ENCODE data around the gene RAD21L1. TPM values are rescaled to one million over a fixed set of nuclear protein-coding genes. Genes with fewer than 3 reads are reported as not detected.

The RAD21L1 gene
- total and polyA plus RNA-seq, 10 donors = not detected

DNA sequence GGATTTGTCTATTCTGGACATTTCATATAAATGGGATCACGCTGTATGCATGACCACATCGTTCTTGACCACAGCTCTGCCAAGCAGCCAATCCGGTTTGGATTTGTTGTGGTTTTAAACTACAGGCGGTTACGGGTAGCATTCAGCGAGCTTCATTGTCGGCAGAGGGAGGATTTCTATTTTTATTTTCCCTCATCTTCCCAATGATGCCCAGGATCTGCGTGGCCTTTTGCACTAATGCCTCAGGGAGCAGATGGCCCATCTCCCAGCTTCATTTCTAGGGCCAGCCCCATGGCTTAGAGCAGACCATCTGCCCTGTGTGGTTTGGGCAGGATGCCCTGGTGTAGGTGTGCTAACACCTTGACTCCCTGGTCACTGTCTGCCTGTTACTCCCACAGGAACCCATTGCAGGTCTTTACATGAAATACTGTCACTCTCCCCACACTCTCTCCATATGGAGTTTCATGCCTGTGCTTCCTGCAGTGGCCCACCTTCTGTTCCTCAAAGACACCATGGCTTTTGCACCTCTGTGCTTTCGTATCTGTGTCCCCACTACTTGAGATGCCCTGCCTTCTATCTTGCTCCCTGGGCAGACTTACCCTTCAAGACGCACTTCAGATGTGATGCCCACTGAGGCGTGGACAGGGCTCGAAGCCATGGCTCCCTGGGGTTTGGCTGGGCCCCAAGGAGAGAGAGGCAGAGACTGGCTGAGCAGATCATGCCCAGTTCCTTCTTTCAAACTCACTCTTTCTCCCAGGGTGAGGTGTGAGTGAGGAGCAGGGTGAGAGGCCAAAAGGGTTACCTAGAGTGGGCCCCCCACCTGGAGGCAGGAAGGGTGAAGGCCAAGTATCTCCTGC is 77.1 kb downstream of the RAD21L1 start:
- Histone ChIP-seq H3K27me3 (replicated peaks in 1 of 7) (no peaks in the 10 kb centered on the region), H3K27ac (no peak overlapping the region), H3K4me3 (no peak overlapping the region), H3K4me1 (no peaks in the 10 kb centered on the region), H3K36me3 (peaks cover 0 to 21% (median 0%) of the 10 kb centered on the region in 6 donors), H3K9me3 (no peaks in the 10 kb centered on the region)
- DNase-seq = peak; percentile 67
- TF ChIP-seq POLR2A (IDR thresholded peaks at IDR 0.05) (no peak), POLR2AphosphoS5 (IDR thresholded peaks at IDR 0.05) (no peak)
- TF ChIP-seq, protein P1, sequence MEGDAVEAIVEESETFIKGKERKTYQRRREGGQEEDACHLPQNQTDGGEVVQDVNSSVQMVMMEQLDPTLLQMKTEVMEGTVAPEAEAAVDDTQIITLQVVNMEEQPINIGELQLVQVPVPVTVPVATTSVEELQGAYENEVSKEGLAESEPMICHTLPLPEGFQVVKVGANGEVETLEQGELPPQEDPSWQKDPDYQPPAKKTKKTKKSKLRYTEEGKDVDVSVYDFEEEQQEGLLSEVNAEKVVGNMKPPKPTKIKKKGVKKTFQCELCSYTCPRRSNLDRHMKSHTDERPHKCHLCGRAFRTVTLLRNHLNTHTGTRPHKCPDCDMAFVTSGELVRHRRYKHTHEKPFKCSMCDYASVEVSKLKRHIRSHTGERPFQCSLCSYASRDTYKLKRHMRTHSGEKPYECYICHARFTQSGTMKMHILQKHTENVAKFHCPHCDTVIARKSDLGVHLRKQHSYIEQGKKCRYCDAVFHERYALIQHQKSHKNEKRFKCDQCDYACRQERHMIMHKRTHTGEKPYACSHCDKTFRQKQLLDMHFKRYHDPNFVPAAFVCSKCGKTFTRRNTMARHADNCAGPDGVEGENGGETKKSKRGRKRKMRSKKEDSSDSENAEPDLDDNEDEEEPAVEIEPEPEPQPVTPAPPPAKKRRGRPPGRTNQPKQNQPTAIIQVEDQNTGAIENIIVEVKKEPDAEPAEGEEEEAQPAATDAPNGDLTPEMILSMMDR (IDR thresholded peaks at IDR 0.05 in 8 of 11, conservative IDR thresholded peaks at IDR 0.05 in 3 of 11) = no peak
- intact Hi-C loops (cut with DNase I; ENCODE audit: low total_unique reads) = no loop called here
- 76 to 86% (median 85%) methylated on average over 12 of the region's 12 CpGs for WGBS, 5 donors

DNA sequence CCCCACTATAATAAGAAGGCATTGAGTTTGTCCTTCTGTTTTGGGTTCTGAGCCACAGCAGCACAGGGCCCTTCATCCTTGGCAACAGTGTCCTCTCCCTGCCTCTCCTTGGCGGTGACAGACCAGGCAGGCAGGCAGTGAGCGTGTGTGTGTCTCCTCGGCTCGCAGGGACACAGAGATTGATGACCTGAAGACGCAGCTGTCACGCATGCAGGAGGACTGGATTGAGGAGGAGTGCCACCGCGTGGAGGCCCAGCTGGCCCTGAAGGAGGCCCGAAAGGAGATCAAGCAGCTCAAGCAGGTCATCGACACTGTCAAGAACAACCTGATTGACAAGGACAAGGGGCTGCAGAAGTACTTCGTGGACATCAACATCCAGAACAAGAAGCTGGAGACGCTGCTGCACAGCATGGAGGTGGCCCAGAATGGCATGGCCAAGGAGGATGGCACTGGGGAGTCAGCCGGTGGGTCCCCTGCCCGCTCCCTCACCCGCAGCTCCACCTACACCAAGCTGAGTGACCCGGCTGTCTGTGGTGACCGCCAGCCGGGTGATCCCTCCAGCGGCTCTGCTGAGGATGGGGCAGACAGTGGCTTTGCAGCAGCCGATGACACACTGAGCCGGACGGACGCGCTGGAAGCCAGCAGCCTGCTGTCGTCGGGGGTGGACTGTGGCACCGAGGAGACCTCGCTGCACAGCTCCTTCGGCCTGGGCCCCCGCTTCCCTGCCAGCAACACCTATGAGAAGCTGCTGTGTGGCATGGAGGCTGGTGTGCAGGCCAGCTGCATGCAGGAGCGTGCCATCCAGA is 79.1 kb downstream of the RAD21L1 start:
- H3K4me3 ChIP-seq = no peak overlapping the region
- TF ChIP-seq, protein P1 (IDR thresholded peaks at IDR 0.05 in 8 of 11, conservative IDR thresholded peaks at IDR 0.05 in 3 of 11) = no peak
- TF ChIP-seq POLR2A (IDR thresholded peaks at IDR 0.05) = no peak
- TF ChIP-seq POLR2AphosphoS5 (IDR thresholded peaks at IDR 0.05) = no peak
- 69 to 92% (median 90%) methylated on average over 13 to 31 of the region's 31 CpGs for whole genome bisulfite sequencing, 5 donors
- H3K27ac ChIP-seq = no peak overlapping the region
- H3K36me3 ChIP-seq = peaks cover 0 to 21% (median 0%) of the 10 kb centered on the region in 6 donors
- H3K9me3 ChIP-seq = no peaks in the 10 kb centered on the region
- peak; percentile 72 for DNase-seq
- H3K4me1 ChIP-seq = no peaks in the 10 kb centered on the region
- intact Hi-C loops (cut with DNase I; ENCODE audit: low total_unique reads) = no loop called here
- H3K27me3 ChIP-seq (replicated peaks in 1 of 7) = no peaks in the 10 kb centered on the region

Other genes starting within 250 kb of the RAD21L1 start
- under 1 TPM in 2 of 7 donors, not detected in 5; 0.20 to 0.32 TPM for gene RSPO4, start 223.7 kb upstream of the RAD21L1 start, total RNA-seq
- under 1 TPM in 2 of 3 donors, not detected in 1; 0.02 to 0.09 TPM for gene RSPO4, start 223.7 kb upstream of the RAD21L1 start, polyA plus RNA-seq
- gene PSMF1, start 107.4 kb upstream of the RAD21L1 start, total RNA-seq = 100 to 1,000 TPM; 110 to 169 (median 134) TPM
- gene PSMF1, start 107.4 kb upstream of the RAD21L1 start, polyA plus RNA-seq = 10 to 100 TPM; 25.7 to 49.2 (median 38.7) TPM
- gene TMEM74B, start 41.1 kb upstream of the RAD21L1 start, total RNA-seq = 1 to 10 TPM in 1 of 7 donors, under 1 TPM in 5, not detected in 1; 0.46 to 1.3 (median 0.50) TPM
- 1 to 10 TPM in 2 of 3 donors, under 1 TPM in 1; 0.77 to 2.7 (median 2.1) TPM for gene TMEM74B, start 41.1 kb upstream of the RAD21L1 start, polyA plus RNA-seq
- gene C20orf202, start 22.6 kb upstream of the RAD21L1 start, total RNA-seq = 1 to 10 TPM in 2 of 7 donors, under 1 TPM in 3, not detected in 2; 0.23 to 2.9 (median 0.44) TPM
- under 1 TPM; 0.06 to 0.26 (median 0.07) TPM for gene C20orf202, start 22.6 kb upstream of the RAD21L1 start, polyA plus RNA-seq
- 1 to 10 TPM; 2.0 to 3.5 (median 2.3) TPM for gene SNPH, start 40.2 kb downstream of the RAD21L1 start, total RNA-seq
- 1 to 10 TPM in 1 of 3 donors, under 1 TPM in 2; 0.58 to 1.8 (median 0.80) TPM for gene SNPH, start 40.2 kb downstream of the RAD21L1 start, polyA plus RNA-seq
- gene SDCBP2, start 103.1 kb downstream of the RAD21L1 start, total RNA-seq = 1 to 10 TPM; 2.1 to 7.1 (median 3.5) TPM
- 1 to 10 TPM; 2.0 to 3.7 (median 3.0) TPM for gene SDCBP2, start 103.1 kb downstream of the RAD21L1 start, polyA plus RNA-seq
- 100 to 1,000 TPM; 167 to 338 (median 260) TPM for gene FKBP1A, start 167.0 kb downstream of the RAD21L1 start, total RNA-seq
- 100 to 1,000 TPM; 135 to 286 (median 209) TPM for gene FKBP1A, start 167.0 kb downstream of the RAD21L1 start, polyA plus RNA-seq
- gene NSFL1C, start 240.8 kb downstream of the RAD21L1 start, total RNA-seq = 10 to 100 TPM; 64.9 to 88.5 (median 71.8) TPM
- gene NSFL1C, start 240.8 kb downstream of the RAD21L1 start, polyA plus RNA-seq = 10 to 100 TPM; 37.1 to 51.2 (median 41.7) TPM

Measured in spleen (tissue), 11 donors.